Measurements from ENCODE around the gene NUP62.

- no peak for TF ChIP-seq POLR2A (IDR thresholded peaks at IDR 0.05)
- no peak for TF ChIP-seq CTCF (IDR thresholded peaks at IDR 0.05)
These were observed 33.6 kb downstream of the NUP62 start for GRCh38 chr19:49895566-49896297.

Measured in right lobe of liver (tissue), 4 donors.